Smooth muscle cell of the brain vasculature (primary cell): ENCODE measurements around the gene NRIP1.
"Not testable (repeated sequence)": the region's sequence is repeated elsewhere in the genome, so short reads cannot be mapped to it uniquely, and the experiment has no call there.

Experiments used
- DNase-seq: peaks from one replicate; pipeline ENCODE4 v3.0.0-alpha.2; 2012; ENCODE audit warnings: low read depth, low spot score

Gene NRIP1

GRCh38 chr21:15039607-15040299, 25.0 kb downstream of the NRIP1 start:
- DNase-seq: no peak

- no peak for DNase-seq
Observed at GRCh38 chr21:15037900-15038293, 26.9 kb downstream of the NRIP1 start.

GRCh38 chr21:15037095-15037899, 27.5 kb downstream of the NRIP1 start:
- no peak for DNase-seq

GRCh38 chr21:15036189-15036588, 28.6 kb downstream of the NRIP1 start:
- DNase-seq: no peak

GRCh38 chr21:15034126-15034853, 30.5 kb downstream of the NRIP1 start:
- peak; percentile 15 for DNase-seq

DNA sequence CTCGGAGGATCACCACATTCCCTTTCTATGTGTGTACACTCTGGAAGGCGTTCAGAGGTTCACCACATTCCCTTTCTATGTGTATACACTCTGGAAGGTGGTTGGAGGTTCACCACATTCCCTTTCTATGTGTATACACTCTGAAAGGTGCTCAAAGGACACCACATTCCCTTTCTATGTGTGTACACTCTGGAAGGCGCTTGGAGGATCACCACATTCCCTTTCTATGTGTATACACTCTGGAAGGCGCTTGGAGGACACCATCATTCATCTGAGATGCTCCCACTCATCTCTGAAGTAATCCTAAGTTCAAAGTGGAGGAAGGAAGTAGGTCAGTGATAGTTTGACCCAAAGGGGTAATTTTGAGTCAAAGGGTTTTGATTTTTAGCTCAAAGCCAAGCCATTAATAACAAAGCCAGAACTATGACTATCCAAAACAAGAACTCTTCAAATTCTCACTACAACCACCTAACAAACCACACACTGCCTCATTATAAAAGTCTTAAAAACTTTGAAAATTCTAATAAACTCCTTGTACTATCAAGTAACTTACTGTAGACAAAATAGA, 32.9 kb downstream of the NRIP1 start:
- DNase-seq: no peak

GRCh38 chr21:15031362-15031761, 33.4 kb downstream of the NRIP1 start:
- DNase-seq: not testable (repeated sequence)

- not testable (repeated sequence) for DNase-seq
Observed at GRCh38 chr21:15030861-15031260, 33.9 kb downstream of the NRIP1 start.

- no peak for DNase-seq
Observed at GRCh38 chr21:15029077-15029476, 35.7 kb downstream of the NRIP1 start.

DNA sequence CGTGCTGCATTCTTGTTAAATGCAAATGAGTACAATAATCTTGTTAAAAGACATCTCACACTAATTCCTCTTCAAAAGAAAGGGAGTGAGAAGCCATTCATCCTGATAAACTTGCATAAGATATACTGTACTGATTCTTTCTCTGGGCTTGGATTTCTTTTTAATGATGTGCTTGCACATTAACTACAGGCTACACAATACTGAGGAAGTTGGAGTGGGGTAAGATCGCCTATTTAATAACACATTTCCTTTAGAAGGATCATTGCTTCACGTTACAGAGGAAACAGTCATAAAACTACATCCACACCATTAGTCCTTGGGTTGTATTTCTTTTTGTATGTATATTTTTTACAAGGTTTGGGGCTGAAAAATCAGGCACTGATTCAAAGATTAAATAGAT, 36.6 kb downstream of the NRIP1 start:
- DNase-seq: no peak

- DNase-seq: no peak
Observed at GRCh38 chr21:15027056-15027455, 37.7 kb downstream of the NRIP1 start.

GRCh38 chr21:15026370-15026769, 38.4 kb downstream of the NRIP1 start:
- no peak for DNase-seq

- DNase-seq: no peak
Observed at GRCh38 chr21:15023776-15024175, 41.0 kb downstream of the NRIP1 start.

DNA sequence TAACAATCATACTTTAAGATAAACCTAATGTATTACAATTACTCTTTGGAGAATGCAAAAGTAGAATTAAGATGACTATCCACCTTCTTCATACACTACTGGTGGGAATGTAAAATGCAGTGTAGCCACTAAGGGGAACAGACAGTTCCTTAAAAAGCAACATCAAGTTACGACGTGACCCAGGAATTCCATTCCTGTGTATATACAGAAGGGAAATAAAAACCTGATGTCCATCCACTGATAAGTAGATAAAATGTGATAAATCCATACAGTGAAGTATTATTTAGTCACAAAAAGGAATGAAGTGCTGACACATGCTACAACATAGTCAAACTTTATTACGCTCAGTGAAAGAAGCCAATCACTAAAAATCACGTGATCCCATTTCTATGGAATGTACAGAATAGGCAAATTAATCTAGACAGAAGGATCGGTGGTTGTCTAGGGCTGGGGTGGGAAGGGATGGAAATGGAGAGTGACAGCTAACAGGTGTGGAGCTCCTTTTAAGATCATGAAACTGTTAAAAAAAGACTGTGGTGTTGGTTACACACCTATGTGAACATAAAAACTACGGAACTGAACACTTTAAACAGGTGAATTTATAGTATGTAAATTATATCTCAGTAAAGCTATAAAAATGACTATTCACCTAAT, 42.1 kb downstream of the NRIP1 start:
- no peak for DNase-seq

GRCh38 chr21:15020797-15021196, 44.0 kb downstream of the NRIP1 start:
- no peak for DNase-seq

GRCh38 chr21:15018382-15018781, 46.4 kb downstream of the NRIP1 start:
- no peak for DNase-seq

- no peak for DNase-seq
Observed at GRCh38 chr21:15015622-15016471, 49.0 kb downstream of the NRIP1 start.

DNA sequence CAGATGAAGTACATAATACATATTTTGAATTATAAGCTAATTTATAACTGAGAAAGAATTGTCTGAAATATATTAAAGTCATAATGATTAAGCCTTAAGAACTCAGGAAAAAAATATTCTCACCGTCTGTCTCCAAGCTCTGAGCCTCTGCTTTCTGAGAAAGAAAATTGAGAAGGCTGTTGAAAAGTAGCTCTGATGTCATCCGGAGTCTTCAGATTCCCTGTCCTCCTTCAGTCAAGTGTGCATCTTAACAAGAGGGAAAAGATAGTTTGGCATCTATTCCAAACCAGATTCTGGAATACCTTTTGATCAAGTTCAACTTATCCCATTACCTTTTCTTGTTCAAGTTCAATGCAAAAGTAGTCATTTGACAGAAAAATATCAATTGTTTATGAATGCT, 50.6 kb downstream of the NRIP1 start:
- DNase-seq: no peak

DNA sequence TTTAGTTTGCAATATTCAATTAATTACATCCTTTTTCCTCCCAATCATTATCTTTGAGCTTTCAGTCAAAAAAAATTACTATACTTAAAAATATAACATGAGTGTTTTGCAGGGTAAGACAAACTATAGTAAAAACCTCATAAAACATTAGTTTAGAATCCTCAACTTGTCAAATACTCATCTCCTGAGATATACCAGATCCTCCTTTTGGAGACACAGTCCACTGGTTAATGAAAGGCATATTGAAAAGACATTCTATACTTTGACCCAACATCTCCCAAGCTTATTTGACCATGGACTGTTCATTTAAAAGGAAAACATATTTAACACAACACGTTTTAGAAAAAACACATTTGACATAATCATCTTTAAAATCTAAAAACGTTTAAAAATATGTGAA, 52.8 kb downstream of the NRIP1 start:
- DNase-seq: no peak

DNA sequence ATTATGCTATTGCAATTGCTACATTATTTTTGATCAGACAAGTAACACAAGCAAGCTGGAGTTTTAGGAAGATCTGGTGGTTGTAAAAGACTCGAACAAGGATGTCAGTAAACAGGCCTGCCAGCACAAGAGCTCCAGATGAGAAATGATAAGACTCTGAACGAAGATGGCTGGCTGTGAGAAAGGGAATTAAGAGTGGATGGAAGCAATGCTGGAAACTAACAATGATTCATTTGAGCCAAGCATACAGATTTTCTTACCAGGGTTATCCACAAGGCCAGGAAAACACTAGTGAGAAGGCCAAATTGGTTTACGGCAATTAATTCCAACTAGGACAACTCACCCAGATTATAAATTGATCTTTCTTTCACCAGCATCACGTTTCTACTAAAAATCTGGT, 54.2 kb downstream of the NRIP1 start:
- no peak for DNase-seq
